Umbilical cord (tissue), 2 donors: ENCODE results near the gene IGFBP1. TPM values are rescaled to one million over a fixed set of nuclear protein-coding genes. Genes with fewer than 3 reads are reported as not detected.

Experiments used
- DNase-seq: peaks from one replicate; pipeline ENCODE4 v3.0.0-alpha.2; 2015; ENCODE audit warnings: low spot score
- total RNA-seq: library from RNA; depleted of rRNA; stranded (reverse); fragments of >200 nt; gene quantifications from one replicate; pipeline ENCODE4 v1.2.3, GENCODE V29; 2014; ENCODE audit warnings: low replicate concordance; ENCODE audit not compliant: insufficient read depth

Gene IGFBP1
- total RNA-seq, 1 donor from 2014 or later: not detected

- DNase-seq: no peak
Measured at GRCh38 chr7:45880433-45880860, 7.8 kb upstream of the IGFBP1 start.

DNA sequence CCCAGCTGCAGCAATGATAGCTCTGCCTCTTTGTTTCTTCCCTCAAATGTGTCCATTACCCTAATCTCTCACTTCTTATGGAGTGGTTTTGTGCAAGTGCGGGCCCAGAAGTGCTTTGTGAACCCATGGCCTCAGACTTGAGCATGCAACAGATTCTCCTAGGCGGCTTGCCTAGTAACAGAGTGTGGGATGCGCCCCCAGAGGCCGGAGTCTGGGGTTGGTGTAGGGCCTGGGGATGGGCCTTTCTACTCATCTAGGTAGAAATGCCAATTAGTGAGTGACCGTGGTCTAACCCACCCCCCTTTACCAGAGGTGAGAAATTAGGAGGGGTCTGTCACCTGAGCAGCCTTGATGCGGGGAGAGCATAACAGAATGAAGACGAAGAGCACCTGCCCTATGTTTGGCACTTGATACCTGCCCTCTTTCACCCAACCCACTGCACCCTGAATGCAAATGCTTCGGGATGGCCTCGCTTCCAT is 7.0 kb upstream of the IGFBP1 start:
- DNase-seq: no peak

- no peak for DNase-seq
Measured at GRCh38 chr7:45881759-45882464, 6.4 kb upstream of the IGFBP1 start.

GRCh38 chr7:45882465-45882810 is 5.8 kb upstream of the IGFBP1 start:
- no peak for DNase-seq

GRCh38 chr7:45884136-45884535 is 4.2 kb upstream of the IGFBP1 start:
- no peak for DNase-seq

DNA sequence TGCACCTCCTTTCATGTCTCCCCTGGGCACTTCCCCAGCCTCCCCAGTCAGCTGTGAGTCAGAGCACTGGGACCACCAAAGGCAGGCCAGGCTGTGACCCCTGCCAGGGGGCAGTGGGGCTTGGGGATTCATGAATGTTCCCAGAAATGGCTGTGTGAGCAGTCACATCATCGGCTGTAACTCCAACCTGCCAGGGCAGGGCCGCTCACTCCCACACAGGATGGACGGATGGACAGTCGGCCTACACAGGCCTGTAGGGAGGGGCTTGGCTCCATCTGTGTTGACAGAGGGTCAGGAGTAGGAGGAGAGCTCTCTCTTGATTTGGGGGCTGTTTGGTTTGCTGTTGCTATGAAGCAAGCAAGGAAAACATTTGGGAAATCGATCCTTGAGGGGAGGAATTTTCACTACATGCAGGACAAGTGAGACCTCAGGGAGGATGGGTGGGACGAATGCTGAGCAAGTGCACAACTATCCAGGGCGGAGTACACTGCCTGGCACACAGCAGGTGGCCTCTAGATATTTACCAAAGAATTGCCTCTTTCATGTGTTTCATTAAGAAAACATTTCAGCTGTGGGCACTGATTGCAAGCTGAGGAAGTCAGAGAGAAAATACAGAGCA is 2.9 kb upstream of the IGFBP1 start:
- DNase-seq: no peak

- no peak for DNase-seq
Measured at GRCh38 chr7:45886931-45887667, 1.2 kb upstream of the IGFBP1 start.

DNA sequence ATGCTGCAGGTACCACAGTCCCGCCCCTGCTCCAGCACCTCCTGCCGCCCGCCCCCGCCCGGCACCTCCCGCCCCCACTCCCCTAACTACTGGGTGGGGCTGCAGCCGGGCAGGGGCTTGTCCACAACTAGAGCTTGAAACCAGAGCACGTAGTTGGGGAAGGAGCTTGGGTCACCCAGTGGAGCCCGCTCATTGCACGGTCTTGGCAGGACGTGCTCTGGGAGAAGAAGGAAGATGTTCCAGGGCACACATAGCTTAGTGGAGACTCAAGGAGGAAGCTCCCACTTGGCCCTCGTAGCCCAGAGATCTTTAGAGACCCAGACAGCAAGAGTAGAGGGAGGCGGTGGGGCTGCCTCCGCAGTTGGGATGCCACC is 692 bp downstream of the IGFBP1 start:
- peak; percentile 20 for DNase-seq

GRCh38 chr7:45889367-45890067 is 1.2 kb downstream of the IGFBP1 start:
- DNase-seq: no peak

DNA sequence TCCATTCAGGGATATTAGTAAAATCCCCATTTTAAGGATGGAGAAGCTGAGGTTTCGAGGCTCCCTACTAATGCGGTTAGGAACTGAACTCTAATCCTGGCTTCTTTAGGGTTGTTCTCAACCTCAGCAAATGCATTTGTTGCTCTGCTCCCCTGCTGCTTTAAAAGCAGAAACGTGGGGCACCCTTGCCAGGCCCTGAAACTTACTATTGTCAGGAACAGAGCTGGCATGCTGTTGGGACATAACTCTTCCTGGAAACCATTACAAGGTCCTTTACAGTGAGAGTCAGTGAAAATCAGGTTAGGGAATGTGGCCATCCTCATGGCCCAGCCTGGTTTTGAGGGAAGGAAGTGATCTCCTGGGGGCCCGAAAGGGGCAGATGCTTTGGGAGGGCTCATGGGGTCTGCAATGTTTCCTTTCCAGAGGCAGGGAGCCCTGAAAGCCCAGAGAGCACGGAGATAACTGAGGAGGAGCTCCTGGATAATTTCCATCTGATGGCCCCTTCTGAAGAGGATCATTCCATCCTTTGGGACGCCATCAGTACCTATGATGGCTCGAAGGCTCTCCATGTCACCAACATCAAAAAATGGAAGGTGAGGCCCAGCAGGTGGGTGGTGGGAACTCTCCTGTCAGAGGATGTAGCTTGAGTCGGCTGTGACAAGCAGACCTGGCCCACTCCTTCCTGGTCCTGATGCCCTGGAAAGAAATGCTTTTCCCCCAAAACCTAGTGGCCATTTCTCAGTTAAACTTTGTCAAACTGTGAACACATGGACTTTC is 2.0 kb downstream of the IGFBP1 start:
- no peak for DNase-seq

DNA sequence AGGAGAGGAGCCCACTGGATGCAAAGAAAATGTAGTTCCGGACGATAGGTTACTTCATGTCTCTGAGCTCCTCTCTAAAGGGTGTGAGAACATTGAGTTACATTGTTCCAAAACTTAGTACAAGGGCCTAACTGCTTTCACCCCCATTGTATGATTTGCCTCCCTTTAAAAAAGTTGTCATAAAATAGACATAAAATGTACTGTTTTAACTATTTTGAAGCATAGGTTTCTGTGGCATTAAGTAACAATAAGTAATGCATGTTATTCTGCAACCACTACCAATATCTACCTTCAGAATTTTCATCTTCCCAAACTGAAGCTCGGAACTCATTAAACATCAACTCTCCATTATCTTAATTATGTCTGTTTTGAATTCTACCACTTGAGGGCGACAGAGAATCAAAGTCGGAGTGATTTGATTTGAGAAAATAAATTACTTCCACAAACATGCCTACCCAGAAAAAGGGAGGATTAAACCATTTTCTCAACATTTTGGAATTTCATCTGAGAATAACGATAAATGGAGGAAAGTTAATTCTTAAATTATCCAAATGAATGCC is 2.7 kb downstream of the IGFBP1 start:
- peak; percentile 60 for DNase-seq

DNA sequence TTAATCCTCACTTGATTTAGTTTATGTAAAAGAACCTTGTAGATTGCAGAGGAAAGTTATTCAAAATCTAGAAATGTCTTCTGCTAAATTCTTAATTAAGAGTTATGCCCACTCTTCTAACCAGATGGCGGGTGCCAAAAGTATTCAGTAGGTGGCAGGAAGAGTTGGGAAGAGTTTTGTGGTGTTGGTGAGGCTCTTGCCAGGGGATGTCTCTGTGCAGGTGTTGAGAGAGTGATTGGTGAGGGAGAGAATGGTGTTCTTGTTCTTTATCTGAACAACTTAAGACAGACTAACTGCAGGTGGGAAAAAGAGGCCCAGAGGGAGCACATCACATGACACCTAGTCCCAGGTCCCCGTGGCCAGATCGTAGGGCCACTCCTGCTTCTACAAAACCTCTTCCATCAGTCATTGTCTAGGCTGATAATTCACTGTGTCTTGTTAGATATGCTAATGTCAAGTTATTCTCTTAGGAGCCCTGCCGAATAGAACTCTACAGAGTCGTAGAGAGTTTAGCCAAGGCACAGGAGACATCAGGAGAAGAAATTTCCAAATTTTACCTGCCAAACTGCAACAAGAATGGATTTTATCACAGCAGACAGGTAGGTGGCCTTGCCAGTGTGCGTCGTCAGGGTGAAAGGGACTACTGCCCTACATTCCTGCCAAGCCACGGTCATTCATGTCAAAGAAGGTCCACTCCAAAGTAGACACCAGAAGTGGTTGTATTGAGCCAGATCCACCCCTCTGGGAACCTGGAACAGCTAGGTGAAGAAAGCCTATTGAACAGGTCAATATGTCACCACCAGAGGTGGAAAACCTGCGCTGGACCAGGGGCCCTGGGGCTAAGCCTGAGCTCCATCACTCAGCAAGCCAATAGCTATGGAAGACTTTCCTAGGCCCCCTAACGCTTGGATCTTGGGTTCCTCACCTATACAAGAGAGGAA is 3.4 kb downstream of the IGFBP1 start:
- no peak for DNase-seq

DNA sequence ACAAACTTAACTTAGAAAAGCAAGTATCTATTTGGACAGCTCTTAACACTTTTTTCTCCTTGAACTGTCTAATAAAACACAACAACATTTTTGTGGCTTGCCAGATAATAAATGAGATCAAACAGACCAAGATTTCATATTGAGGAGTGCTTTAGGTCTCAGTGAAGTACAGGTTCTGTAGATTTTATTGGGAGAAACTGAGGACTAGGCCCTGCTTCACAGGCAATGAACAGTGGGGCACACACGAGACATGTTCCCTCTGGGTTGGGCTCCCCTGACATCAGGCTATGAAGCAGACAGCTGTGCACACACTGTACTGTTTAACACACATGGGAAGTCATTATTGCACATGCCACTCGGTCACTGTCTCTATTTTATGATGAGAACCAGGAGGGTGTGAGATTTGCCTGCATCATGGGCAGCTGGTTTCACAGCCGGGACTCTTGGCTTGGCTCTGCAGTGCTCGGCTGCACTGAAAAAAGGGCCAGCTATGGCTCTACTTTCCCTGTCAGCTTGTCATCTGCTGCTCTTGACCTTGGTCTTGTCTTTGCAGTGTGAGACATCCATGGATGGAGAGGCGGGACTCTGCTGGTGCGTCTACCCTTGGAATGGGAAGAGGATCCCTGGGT is 4.2 kb downstream of the IGFBP1 start:
- DNase-seq: no peak

DNA sequence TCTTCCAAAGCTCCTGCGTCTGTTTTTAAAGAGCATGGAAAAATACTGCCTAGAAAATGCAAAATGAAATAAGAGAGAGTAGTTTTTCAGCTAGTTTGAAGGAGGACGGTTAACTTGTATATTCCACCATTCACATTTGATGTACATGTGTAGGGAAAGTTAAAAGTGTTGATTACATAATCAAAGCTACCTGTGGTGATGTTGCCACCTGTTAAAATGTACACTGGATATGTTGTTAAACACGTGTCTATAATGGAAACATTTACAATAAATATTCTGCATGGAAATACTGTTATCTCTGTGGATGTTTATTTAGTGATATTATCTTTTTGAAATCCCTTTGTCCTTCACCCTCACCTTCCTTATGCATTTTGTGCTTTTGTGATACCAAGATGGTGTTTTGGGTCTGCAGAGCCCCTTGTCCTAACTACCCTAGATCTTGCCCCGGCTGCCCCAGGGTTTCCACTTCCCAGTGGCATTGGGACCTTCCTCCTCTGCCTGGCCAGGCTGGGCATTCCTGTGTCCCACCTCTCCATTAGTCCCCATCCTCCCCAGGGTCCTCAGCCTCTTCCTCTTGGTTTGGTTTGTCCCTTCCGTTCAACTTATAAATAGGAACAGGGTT is 5.2 kb downstream of the IGFBP1 start:
- no peak for DNase-seq

DNA sequence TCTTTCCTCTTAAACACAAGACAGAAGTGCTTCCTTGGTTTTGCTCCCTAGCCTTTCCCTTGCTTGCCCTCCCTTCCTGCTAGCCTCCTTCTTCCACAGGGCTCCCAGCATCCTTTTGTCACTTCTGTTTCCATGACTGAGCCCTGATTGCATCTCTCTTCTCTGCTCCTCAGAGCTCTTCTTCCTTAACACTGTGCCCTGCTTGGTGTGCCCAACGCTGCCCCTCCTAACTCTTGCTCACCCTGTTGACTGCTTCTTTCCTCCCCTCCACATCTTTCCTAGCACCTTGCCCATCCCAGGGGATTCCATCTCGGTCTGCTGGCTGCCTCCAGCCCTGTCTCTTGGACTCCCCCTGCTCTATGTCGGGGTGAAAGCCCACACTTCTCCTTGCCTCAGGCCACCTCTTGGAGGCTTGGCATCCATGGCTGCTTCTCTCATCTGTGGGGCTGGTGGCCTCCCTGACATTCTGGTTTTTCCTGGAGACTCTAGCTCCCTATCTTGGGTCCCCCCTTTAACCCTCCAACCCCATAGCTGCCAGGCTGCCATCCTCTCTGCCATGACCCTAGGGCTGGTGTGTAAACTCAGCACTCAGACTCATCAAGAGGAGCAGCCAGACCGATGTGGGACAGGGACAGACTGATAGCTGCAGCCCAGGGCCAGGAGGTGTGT is 5.8 kb downstream of the IGFBP1 start:
- DNase-seq: no peak

DNA sequence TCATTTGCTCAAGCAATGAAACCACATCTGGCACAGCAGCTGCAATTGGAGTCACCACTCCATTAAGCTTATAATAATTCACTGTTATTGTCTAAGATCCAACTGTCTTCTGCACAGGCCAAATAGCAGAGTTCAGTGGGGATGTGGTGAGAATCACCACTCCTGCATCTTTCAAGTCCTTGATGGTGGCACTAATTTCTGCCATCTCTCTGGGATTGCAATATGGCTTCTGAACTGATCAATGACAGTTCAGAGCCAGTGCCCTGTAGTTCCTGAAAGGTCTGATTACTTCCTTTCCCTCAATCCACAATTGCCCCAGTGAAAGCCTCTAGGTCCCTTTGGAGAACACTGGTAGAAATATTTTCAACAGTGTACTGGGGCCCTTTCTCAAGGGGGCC is 6.4 kb downstream of the IGFBP1 start:
- no peak for DNase-seq

DNA sequence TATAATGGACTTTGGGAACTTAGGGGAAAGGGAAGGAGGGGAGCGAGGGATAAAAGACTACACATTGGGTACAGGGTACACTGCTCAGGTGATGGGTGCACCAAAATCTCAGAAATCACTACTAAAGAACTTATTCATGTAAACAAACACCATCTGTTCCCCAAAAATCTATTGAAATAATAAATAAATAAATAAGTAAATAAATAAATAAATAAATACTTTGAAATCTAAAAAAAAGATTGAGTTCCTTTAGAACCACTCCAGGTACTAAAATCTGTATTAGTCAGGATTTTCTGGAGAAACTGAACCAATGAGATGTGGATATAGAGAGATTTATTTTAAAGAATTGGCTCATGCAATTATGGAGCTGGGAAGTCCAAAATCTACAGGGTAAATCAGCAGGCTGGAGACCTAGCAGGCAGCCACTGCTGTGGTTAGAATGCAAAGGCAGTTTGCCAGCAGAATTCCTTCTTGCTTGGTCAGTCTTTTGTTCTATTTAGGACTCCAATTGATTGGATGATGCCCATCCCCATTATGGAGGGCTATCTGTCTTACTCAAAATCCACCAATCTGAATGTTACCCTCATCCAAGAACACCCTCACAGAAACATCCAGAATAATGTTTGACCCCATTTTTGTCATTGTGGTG is 8.9 kb downstream of the IGFBP1 start:
- no peak for DNase-seq

- DNase-seq: no peak
Measured at GRCh38 chr7:45898222-45898621, 9.9 kb downstream of the IGFBP1 start.
